ENCODE measurements around the gene ALPG.
"Not testable (repeated sequence)": the region's sequence is repeated elsewhere in the genome, so short reads cannot be mapped to it uniquely, and the experiment has no call there.

ALPG gene

GRCh38 chr2:232396683-232397082 is 10.0 kb upstream of the ALPG start:
- no peak for DNase-seq (ENCODE audit: low spot score)

- DNase-seq (ENCODE audit: low spot score), result no peak
These were observed 8.2 kb upstream of the ALPG start for GRCh38 chr2:232398293-232399034.

- DNase-seq (ENCODE audit: low spot score), result no peak
These were observed 6.2 kb upstream of the ALPG start for GRCh38 chr2:232400256-232401015.

- DNase-seq (ENCODE audit: low spot score), result no peak
These were observed 4.1 kb upstream of the ALPG start for GRCh38 chr2:232402518-232402917.

- DNase-seq (ENCODE audit: low spot score), result no peak
These were observed 617 bp upstream of the ALPG start for GRCh38 chr2:232405943-232406510.

- DNase-seq (ENCODE audit: low spot score), result not testable (repeated sequence)
These were observed 945 bp downstream of the ALPG start for GRCh38 chr2:232407428-232408150.

GRCh38 chr2:232408269-232408668 is 1.6 kb downstream of the ALPG start:
- DNase-seq (ENCODE audit: low spot score), result not testable (repeated sequence)

- not testable (repeated sequence) for DNase-seq (ENCODE audit: low spot score)
These were observed 3.0 kb downstream of the ALPG start for GRCh38 chr2:232409617-232410016.

- DNase-seq (ENCODE audit: low spot score), result no peak
These were observed 3.7 kb downstream of the ALPG start for GRCh38 chr2:232410238-232410900.

- no peak for DNase-seq (ENCODE audit: low spot score)
These were observed 5.4 kb downstream of the ALPG start for GRCh38 chr2:232411901-232412629.

GRCh38 chr2:232412986-232413385 is 6.3 kb downstream of the ALPG start:
- DNase-seq (ENCODE audit: low spot score), result no peak

GRCh38 chr2:232415138-232415690 is 8.6 kb downstream of the ALPG start:
- no peak for DNase-seq (ENCODE audit: low spot score)

- no peak for DNase-seq (ENCODE audit: low spot score)
These were observed 9.3 kb downstream of the ALPG start for GRCh38 chr2:232415736-232416520.

- no peak for DNase-seq (ENCODE audit: low spot score)
These were observed 10.2 kb downstream of the ALPG start for GRCh38 chr2:232416521-232417470.

- DNase-seq (ENCODE audit: low spot score), result no peak
These were observed 10.8 kb downstream of the ALPG start for GRCh38 chr2:232417489-232417888.

- no peak for DNase-seq (ENCODE audit: low spot score)
These were observed 11.4 kb downstream of the ALPG start for GRCh38 chr2:232418056-232418455.

- DNase-seq (ENCODE audit: low spot score), result no peak
These were observed 12.0 kb downstream of the ALPG start for GRCh38 chr2:232418466-232419244.

Data from AG08396 (cell line).